Stromal cell of bone marrow (primary cell): Measurements from ENCODE around the gene CREB3L1.

Source experiments
- DNase-seq: peaks from one replicate; pipeline ENCODE4 v3.0.0-alpha.2; 2012; ENCODE audit warnings: low read depth

The CREB3L1 gene

DNA sequence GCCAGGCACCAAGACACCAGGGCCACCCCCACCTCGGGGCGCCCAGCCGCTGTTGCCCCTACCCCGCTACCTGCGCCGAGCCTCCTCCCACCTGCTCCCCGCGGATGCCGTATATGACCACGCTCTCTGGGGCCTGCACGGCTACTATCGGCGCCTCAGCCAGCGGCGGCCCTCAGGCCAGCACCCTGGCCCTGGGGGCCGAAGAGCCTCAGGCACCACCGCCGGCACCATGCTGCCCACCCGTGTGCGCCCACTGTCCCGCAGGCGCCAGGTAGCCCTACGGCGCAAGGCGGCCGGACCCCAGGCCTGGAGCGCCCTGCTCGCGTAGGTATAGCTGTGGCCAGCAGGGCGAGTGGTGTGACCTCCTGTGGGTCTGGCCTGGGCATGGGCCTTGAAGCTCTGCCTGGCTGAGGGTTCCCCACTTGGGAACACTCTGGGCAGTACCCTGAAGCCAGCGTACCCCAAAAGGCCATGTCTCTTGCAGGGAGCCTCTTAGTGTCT is 89.2 kb downstream of the CREB3L1 start:
- no peak for DNase-seq

DNA sequence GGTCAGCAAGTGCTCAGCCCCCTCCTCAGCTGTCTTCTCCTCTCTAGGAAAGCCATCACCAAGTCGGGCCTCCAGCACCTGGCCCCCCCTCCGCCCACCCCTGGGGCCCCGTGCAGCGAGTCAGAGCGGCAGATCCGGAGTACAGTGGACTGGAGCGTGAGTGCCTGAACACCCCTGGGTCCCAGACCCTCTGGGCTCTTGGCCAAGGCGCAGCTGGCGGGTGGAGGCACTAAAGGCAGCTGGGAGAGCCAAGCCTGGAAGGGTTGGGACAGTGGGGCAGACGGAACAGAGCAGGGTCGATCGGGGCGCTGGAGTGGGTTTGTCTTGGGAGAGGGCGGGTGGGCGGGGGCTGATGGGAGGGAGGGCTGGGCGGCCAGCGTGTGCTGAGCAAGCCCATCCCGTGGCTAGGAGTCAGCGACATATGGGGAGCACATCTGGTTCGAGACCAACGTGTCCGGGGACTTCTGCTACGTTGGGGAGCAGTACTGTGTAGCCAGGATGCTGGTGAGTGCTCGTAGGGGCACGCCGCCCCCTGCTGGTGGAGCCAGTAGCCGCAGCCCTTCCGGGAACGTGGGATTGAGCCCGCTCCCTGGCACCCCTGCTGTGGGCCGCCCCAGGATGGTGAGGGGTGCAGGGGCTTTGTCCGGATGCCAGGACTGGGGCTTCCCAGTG is 89.9 kb downstream of the CREB3L1 start:
- no peak for DNase-seq

DNA sequence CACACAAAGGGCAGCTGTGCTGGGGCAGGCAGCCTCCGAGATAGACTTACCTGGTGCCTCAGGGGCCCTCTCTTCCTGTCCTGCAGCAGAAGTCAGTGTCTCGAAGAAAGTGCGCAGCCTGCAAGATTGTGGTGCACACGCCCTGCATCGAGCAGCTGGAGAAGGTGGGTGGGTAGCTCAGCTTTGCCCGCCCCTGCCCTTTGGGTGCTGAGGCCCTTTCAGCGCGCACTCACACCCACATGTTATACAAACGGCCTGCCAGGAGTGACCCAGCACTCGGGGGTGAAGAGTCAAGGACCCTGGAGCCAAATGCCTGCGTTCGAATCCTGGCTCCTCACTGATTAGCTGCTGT is 90.4 kb downstream of the CREB3L1 start:
- DNase-seq, result no peak

DNA sequence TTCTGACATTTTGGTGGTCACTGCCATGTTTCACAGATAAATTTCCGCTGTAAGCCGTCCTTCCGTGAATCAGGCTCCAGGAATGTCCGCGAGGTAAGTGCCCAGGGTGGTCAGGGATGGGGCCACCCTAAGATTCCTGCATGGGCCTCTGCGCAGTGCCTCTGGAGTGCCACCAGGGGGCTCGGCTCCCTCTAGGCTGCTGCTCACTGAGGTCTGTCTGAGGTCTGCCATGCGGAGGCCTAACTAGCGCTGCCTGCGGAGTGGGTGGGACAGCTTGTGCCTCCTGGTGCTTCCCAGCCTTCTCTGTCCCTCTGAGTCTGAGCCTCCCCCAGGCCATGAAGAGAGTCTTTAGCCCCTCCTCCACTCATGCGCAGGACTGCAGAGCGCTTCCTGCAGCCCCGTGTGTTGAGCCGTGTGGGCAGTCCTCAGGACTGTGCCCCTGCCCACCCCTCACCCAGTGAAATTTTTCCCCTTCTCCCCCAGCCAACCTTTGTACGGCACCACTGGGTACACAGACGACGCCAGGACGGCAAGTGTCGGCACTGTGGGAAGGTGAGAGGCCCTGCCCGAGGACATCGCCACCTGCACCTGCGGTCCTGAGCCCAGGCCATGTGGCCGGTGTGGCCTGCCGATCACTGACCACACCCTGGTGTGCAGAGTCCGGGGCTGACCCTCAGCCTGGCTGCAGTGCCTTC is 92.1 kb downstream of the CREB3L1 start:
- no peak for DNase-seq

DNA sequence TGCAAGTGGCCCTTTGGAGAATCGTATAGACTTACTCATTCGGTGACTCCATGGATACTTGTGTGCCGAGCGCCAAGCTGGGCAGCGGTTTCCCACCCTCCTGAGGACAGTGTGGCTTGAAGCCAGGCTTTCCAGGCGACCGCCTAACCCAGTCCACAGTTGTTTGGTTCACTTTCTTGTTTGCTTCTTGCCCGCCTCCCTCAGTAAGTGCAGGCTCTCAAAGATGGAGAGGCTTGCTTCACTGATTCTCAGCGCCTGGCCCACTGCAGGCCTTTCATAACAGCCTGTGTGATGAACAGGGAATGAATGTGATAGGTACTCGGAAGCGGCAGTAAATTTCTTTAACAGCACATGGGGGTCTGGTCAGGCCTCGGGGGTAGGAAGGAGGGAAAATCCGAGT is 92.8 kb downstream of the CREB3L1 start:
- DNase-seq, result no peak
